Suprapubic skin (tissue), 4 donors: ENCODE results near the gene GCM1.

Experiments
- POLR2A ChIP-seq, 2 donors: fragments of 450-650 bp; IDR thresholded peaks; one replicate each; pipeline ENCODE4 v1.6.1; 2017; ENCODE audit warnings: antibody characterized with exemption in 2 of 2, mild to moderate bottlenecking in 2 of 2, moderate library complexity in 2 of 2
- POLR2AphosphoS5 ChIP-seq, 3 donors: sonication (generic); formaldehyde crosslinking; IDR thresholded peaks; one replicate each; pipeline ENCODE4 v1.6.1; 2017; ENCODE audit warnings: antibody characterized with exemption in 3 of 3
- TF ChIP-seq, protein P1 (sequence below), 2 donors: fragments of 200-600 bp in 1 of 2; fragments of 450-650 bp in 1 of 2; sonication (generic) in 1 of 2; IDR thresholded peaks; one replicate each; pipeline ENCODE4 v1.5.1; 2016 to 2019; ENCODE audit warnings: antibody characterized with exemption in 2 of 2, mild to moderate bottlenecking in 1 of 2, moderate library complexity in 1 of 2

DNA sequence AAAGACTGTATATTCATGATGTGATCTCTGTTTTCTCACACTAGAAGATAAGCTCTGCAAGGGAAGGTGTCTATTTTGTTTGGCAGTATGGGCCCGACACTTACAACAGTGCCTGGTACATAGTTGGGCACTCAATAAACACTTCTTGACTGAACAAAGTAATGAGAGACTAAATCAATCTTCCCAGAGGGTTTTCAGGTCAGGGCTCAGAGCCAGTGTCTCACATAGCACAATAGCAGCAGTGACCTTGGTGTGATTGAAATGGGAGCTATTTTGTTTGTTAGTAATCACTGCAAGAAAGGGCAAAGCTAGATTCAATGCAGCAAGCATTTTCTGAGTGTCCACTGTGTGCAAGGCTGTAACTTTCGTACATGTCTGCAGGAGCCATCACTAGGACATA, 26.4 kb upstream of the GCM1 start:
- TF ChIP-seq, protein P1, sequence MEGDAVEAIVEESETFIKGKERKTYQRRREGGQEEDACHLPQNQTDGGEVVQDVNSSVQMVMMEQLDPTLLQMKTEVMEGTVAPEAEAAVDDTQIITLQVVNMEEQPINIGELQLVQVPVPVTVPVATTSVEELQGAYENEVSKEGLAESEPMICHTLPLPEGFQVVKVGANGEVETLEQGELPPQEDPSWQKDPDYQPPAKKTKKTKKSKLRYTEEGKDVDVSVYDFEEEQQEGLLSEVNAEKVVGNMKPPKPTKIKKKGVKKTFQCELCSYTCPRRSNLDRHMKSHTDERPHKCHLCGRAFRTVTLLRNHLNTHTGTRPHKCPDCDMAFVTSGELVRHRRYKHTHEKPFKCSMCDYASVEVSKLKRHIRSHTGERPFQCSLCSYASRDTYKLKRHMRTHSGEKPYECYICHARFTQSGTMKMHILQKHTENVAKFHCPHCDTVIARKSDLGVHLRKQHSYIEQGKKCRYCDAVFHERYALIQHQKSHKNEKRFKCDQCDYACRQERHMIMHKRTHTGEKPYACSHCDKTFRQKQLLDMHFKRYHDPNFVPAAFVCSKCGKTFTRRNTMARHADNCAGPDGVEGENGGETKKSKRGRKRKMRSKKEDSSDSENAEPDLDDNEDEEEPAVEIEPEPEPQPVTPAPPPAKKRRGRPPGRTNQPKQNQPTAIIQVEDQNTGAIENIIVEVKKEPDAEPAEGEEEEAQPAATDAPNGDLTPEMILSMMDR (IDR thresholded peaks at IDR 0.05), result no peak
- TF ChIP-seq POLR2A (IDR thresholded peaks at IDR 0.05), result no peak
- no peak for TF ChIP-seq POLR2AphosphoS5 (IDR thresholded peaks at IDR 0.05)
